ENCODE results near the gene SCYL1. TPM values are rescaled to one million over a fixed set of nuclear protein-coding genes. Genes with fewer than 3 reads are reported as not detected.

Gene SCYL1
- total RNA-seq, 1 donor from 2014 or later, result 16.9 TPM

GRCh38 chr11:65526744-65527143 lies 1.9 kb downstream of the SCYL1 start:
- Histone ChIP-seq H3K4me2 (no peak overlapping the region), H3K36me3 (no peaks in the 10 kb centered on the region)
- H3K36me3 Mint-ChIP-seq, result peaks cover 18% of the 10 kb centered on the region

GRCh38 chr11:65528819-65529350 lies 4.0 kb downstream of the SCYL1 start:
- peak overlapping the region; percentile 49 for H3K4me3 Mint-ChIP-seq
- Histone ChIP-seq H3K27me3 (no peaks in the 10 kb centered on the region), H3K9ac (no peak overlapping the region), H4K20me1 (ENCODE audit: low read depth) (peaks cover 49% of the 10 kb centered on the region), H3K9me3 (ENCODE audit: low read depth) (no peaks in the 10 kb centered on the region), H3K4me3 (no peak overlapping the region), H2AFZ (replicated peaks) (no peak overlapping the region), H3F3A (ENCODE audit: low read depth) (peaks cover 11% of the 10 kb centered on the region), H3K4me1 (peaks cover 12% of the 10 kb centered on the region), H3K36me3 (no peaks in the 10 kb centered on the region), H3K27ac (no peak overlapping the region), H3K79me2 (ENCODE audit: low read depth) (peaks cover 15% of the 10 kb centered on the region), H3K4me2 (no peak overlapping the region)
- H3K36me3 Mint-ChIP-seq, result peaks cover 21% of the 10 kb centered on the region
- TF ChIP-seq EZH2 (IDR thresholded peaks at IDR 0.05) (no peak), CTCF (IDR thresholded peaks at IDR 0.05) (no peak), EZH2phosphoT487 (IDR thresholded peaks at IDR 0.05) (no peak)
- no peaks in the 10 kb centered on the region for H3K27me3 Mint-ChIP-seq (ENCODE audit: insufficient read depth, low read depth)
- H3K9me3 Mint-ChIP-seq, result no peaks in the 10 kb centered on the region
- no peak overlapping the region for H3K27ac Mint-ChIP-seq
- DNase-seq (ENCODE audit: low spot score), result no peak
- peaks cover 17% of the 10 kb centered on the region for H3K4me1 Mint-ChIP-seq

More at GRCh38 chr11:65526744-65527143, 1.9 kb downstream of the SCYL1 start:
- Histone ChIP-seq H3K27ac (no peak overlapping the region), H3K79me2 (ENCODE audit: low read depth) (peaks cover 15% of the 10 kb centered on the region), H3K27me3 (no peaks in the 10 kb centered on the region), H4K20me1 (ENCODE audit: low read depth) (peaks cover 51% of the 10 kb centered on the region), H3K9ac (no peak overlapping the region), H3K4me1 (peaks cover 16% of the 10 kb centered on the region), H2AFZ (replicated peaks) (no peak overlapping the region), H3F3A (ENCODE audit: low read depth) (peaks cover 12% of the 10 kb centered on the region), H3K9me3 (ENCODE audit: low read depth) (no peaks in the 10 kb centered on the region), H3K4me3 (no peak overlapping the region)
- no peak overlapping the region for H3K27ac Mint-ChIP-seq
- DNase-seq (ENCODE audit: low spot score), result no peak
- no peaks in the 10 kb centered on the region for H3K9me3 Mint-ChIP-seq
- TF ChIP-seq EZH2 (IDR thresholded peaks at IDR 0.05) (no peak), CTCF (IDR thresholded peaks at IDR 0.05) (no peak), EZH2phosphoT487 (IDR thresholded peaks at IDR 0.05) (no peak)
- peaks cover 3% of the 10 kb centered on the region for H3K27me3 Mint-ChIP-seq (ENCODE audit: insufficient read depth, low read depth)
- H3K4me3 Mint-ChIP-seq, result peak overlapping the region; percentile 87
- H3K4me1 Mint-ChIP-seq, result peaks cover 38% of the 10 kb centered on the region

- TF ChIP-seq CTCF (IDR thresholded peaks at IDR 0.05) (no peak), EZH2 (IDR thresholded peaks at IDR 0.05) (no peak)
- Histone ChIP-seq H4K20me1 (ENCODE audit: low read depth) (peaks cover 44% of the 10 kb centered on the region), H3K4me2 (no peak overlapping the region), H3K9ac (no peak overlapping the region), H3K79me2 (ENCODE audit: low read depth) (peaks cover 15% of the 10 kb centered on the region), H3K27me3 (no peaks in the 10 kb centered on the region), H3K4me1 (peaks cover 5% of the 10 kb centered on the region), H3K36me3 (no peaks in the 10 kb centered on the region), H3F3A (ENCODE audit: low read depth) (peaks cover 4% of the 10 kb centered on the region), H2AFZ (replicated peaks) (no peak overlapping the region), H3K4me3 (no peak overlapping the region), H3K9me3 (ENCODE audit: low read depth) (no peaks in the 10 kb centered on the region), H3K27ac (no peak overlapping the region)
- Mint-ChIP-seq H3K9me3 (no peaks in the 10 kb centered on the region), H3K4me3 (no peak overlapping the region), H3K4me1 (peaks cover 12% of the 10 kb centered on the region), H3K36me3 (peaks cover 23% of the 10 kb centered on the region), H3K27ac (no peak overlapping the region), H3K27me3 (ENCODE audit: insufficient read depth, low read depth) (peaks cover 2% of the 10 kb centered on the region)
- DNase-seq (ENCODE audit: low spot score), result no peak
Observed at GRCh38 chr11:65529475-65530156, 4.7 kb downstream of the SCYL1 start.

Measured in neural progenitor cell (in vitro differentiated cells).